ENCODE data around the gene TP53BP2. TPM values are rescaled to one million over a fixed set of nuclear protein-coding genes. Genes with fewer than 3 reads are reported as not detected.
"Not testable (repeated sequence)": the region's sequence is repeated elsewhere in the genome, so short reads cannot be mapped to it uniquely, and the experiment has no call there.

Gene TP53BP2
- total RNA-seq, 6 donors from 2014 or later, result 43.0 to 77.5 (median 61.8) TPM

- peak in 1 of 2 donors; percentile 80 for DNase-seq
- WGBS, 2 donors, result 69 to 78% methylated on average over 14 of the region's 14 CpGs
- peak; percentile 52 to 81 for ATAC-seq (ENCODE audit: low FRiP score in 2 of 2)
- no peaks in the 10 kb centered on the region for H3K27me3 ChIP-seq
- no peak overlapping the region for H3K4me3 ChIP-seq
- TF ChIP-seq CTCF (IDR thresholded peaks at IDR 0.05) (no peak), EP300 (IDR thresholded peaks at IDR 0.05) (no peak), POLR2A (IDR thresholded peaks at IDR 0.05) (peak in 1 of 4 donors; percentile 44), POLR2AphosphoS5 (IDR thresholded peaks at IDR 0.05) (peak in 1 of 2 donors; percentile 38)
- H3K27ac ChIP-seq, result peak overlapping the region; percentile 67 to 88 (median 85)
- no peaks in the 10 kb centered on the region for H3K9me3 ChIP-seq
- H3K4me1 ChIP-seq, result peaks cover 61 to 77% (median 70%) of the 10 kb centered on the region in 4 donors
- peaks cover 0 to 11% (median 1%) of the 10 kb centered on the region in 4 donors for H3K36me3 ChIP-seq
Measured at GRCh38 chr1:223738465-223739365, 107.0 kb downstream of the TP53BP2 start.

- Histone ChIP-seq H3K27me3 (no peaks in the 10 kb centered on the region), H3K27ac (peak overlapping the region; percentile 67 to 88 (median 85)), H3K4me3 (no peak overlapping the region), H3K4me1 (peaks cover 62 to 84% (median 77%) of the 10 kb centered on the region in 4 donors), H3K36me3 (peaks cover 0 to 9% (median 0%) of the 10 kb centered on the region in 4 donors), H3K9me3 (no peaks in the 10 kb centered on the region)
- no peak for TF ChIP-seq EP300 (IDR thresholded peaks at IDR 0.05)
- no peak for TF ChIP-seq POLR2A (IDR thresholded peaks at IDR 0.05)
- TF ChIP-seq POLR2AphosphoS5 (IDR thresholded peaks at IDR 0.05), result no peak
- TF ChIP-seq CTCF (IDR thresholded peaks at IDR 0.05), result no peak
- ATAC-seq (ENCODE audit: low FRiP score in 2 of 2), result no peak
- whole genome bisulfite sequencing, 2 donors, result 47 to 79% methylated on average over 3 to 7 of the region's 7 CpGs
- no peak for DNase-seq
Measured at GRCh38 chr1:223737342-223737741, 108.4 kb downstream of the TP53BP2 start.

- not testable (repeated sequence) for H3K36me3 ChIP-seq; H3K4me3 ChIP-seq; ATAC-seq (ENCODE audit: low FRiP score in 2 of 2); H3K27me3 ChIP-seq; DNase-seq; H3K9me3 ChIP-seq
- Histone ChIP-seq H3K27ac (peak overlapping the region; percentile 67 to 88 (median 85)), H3K4me1 (peaks cover 69 to 89% (median 79%) of the 10 kb centered on the region in 4 donors)
- 95 to 96% methylated on average over 5 of the region's 5 CpGs for WGBS, 2 donors
Measured at GRCh38 chr1:223736638-223737037, 109.1 kb downstream of the TP53BP2 start.

GRCh38 chr1:223733898-223734852, 111.6 kb downstream of the TP53BP2 start:
- ATAC-seq (ENCODE audit: low FRiP score in 2 of 2), result peak in 1 of 2 donors; percentile 38
- peaks cover 71 to 82% (median 77%) of the 10 kb centered on the region in 4 donors for H3K4me1 ChIP-seq
- no peaks in the 10 kb centered on the region for H3K27me3 ChIP-seq
- peaks cover 0 to 4% (median 0%) of the 10 kb centered on the region in 4 donors for H3K36me3 ChIP-seq
- peak overlapping the region; percentile 65 to 88 (median 82) for H3K27ac ChIP-seq
- H3K9me3 ChIP-seq, result no peaks in the 10 kb centered on the region
- TF ChIP-seq POLR2AphosphoS5 (IDR thresholded peaks at IDR 0.05), result peak in 1 of 2 donors; percentile 54
- TF ChIP-seq POLR2A (IDR thresholded peaks at IDR 0.05), result peak in 1 of 4 donors; percentile 57
- TF ChIP-seq CTCF (IDR thresholded peaks at IDR 0.05), result no peak
- TF ChIP-seq EP300 (IDR thresholded peaks at IDR 0.05), result peak in 1 of 4 donors; percentile 88
- H3K4me3 ChIP-seq, result peak overlapping the region in 3 of 4 donors; percentile 4 to 30 (median 19)
- WGBS, 2 donors, result 52 to 57% methylated on average over 19 to 20 of the region's 20 CpGs
- peak in 1 of 2 donors; percentile 66 for DNase-seq
